Transverse colon (tissue), 4 donors: ENCODE results near the gene CPNE4. TPM values are rescaled to one million over a fixed set of nuclear protein-coding genes. Genes with fewer than 3 reads are reported as not detected.

Source experiments
- DNase-seq: peaks from one replicate; pipeline ENCODE4 v3.0.0-alpha.2; 2019
- H3K27ac ChIP-seq, 4 donors: fragments of 200-600 bp; sonication (generic); 2 replicates each; pipeline ENCODE4 v1.5.1; 2016 to 2018; ENCODE audit warnings: inconsistent platforms in 4 of 4
- H3K27me3 ChIP-seq: fragments of 200-600 bp; sonication (generic); 2 replicates; pipeline ENCODE4 v1.5.1; 2017; ENCODE audit warnings: inconsistent platforms
- H3K36me3 ChIP-seq, 4 donors: fragments of 200-600 bp; sonication (generic); 2 replicates each; pipeline ENCODE4 v1.5.1; 2017 to 2019; ENCODE audit warnings: inconsistent platforms in 4 of 4
- H3K4me1 ChIP-seq, 4 donors: fragments of 200-600 bp; sonication (generic); 2 replicates each; pipeline ENCODE4 v1.5.1; 2017 to 2020; ENCODE audit warnings: inconsistent platforms in 4 of 4
- H3K4me3 ChIP-seq, 4 donors: fragments of 200-600 bp; sonication (generic); 1 replicate in 1 of 4; 2 replicates in 3 of 4; pipeline versions ENCODE4 v1.5.1 to v1.6.1; 2017 to 2019; ENCODE audit warnings: inconsistent platforms in 4 of 4
- H3K9me3 ChIP-seq, 2 donors: fragments of 200-600 bp; sonication (generic); 2 replicates each; pipeline ENCODE4 v1.5.1; 2017 to 2019; ENCODE audit warnings: inconsistent platforms in 2 of 2
- CTCF ChIP-seq, 5 experiments: fragments of 200-600 bp in 3 of 5; fragments of 450-650 bp in 2 of 5; sonication (generic) in 3 of 5; IDR thresholded peaks; 1 replicate in 2 of 5; 2 replicates in 3 of 5; pipeline ENCODE4 v1.5.1; 2016 to 2017; ENCODE audit warnings: antibody characterized with exemption in 5 of 5, inconsistent platforms in 3 of 5, mild to moderate bottlenecking in 2 of 5, moderate library complexity in 1 of 5
- EP300 ChIP-seq: sonication (generic); formaldehyde crosslinking; IDR thresholded peaks from one replicate; pipeline ENCODE4 v1.6.1; 2017; ENCODE audit warnings: antibody characterized with exemption, low read depth
- POLR2A ChIP-seq: fragments of 450-650 bp; IDR thresholded peaks from one replicate; pipeline ENCODE4 v1.6.1; 2016; ENCODE audit warnings: antibody characterized with exemption, mild to moderate bottlenecking, moderate library complexity
- POLR2AphosphoS5 ChIP-seq, 3 donors: sonication (generic); formaldehyde crosslinking; IDR thresholded peaks; one replicate each; pipeline ENCODE4 v1.6.1; 2016; ENCODE audit warnings: antibody characterized with exemption in 3 of 3
- WGBS, 2 donors: methylation state at CpG; one replicate each; pipeline ENCODE4 v1.1.5; 2018; ENCODE audit warnings: low coverage in 1 of 2; 5-methylcytosine and 5-hydroxymethylcytosine counted together
- in situ Hi-C, 4 donors: fragments of 200-750 bp; cut with MboI; loops; one replicate each; pipeline versions ENCODE4 v1.15.0 to v1.15.1; 2017; ENCODE audit warnings: low sequenced_read_pairs in 3 of 4, low pct_ligation_motif_present in 1 of 4, low pct_unique_long_range_greater_than_20kb in 1 of 4
- intact Hi-C: fragments of 100-400 bp; cut with DNase I; formaldehyde crosslinking; loops from one replicate; pipeline ENCODE4 v1.15.1; 2023; ENCODE audit warnings: low total_unique reads
- total RNA-seq, 4 donors: library from RNA; depleted of rRNA; stranded (reverse); fragments of >200 nt; gene quantifications; one replicate each; pipeline ENCODE4 v1.1.0, GENCODE V29; 2016

Gene CPNE4
- total RNA-seq, 4 donors from 2014 or later: 0.16 to 1.5 TPM; not detected in 2

DNA sequence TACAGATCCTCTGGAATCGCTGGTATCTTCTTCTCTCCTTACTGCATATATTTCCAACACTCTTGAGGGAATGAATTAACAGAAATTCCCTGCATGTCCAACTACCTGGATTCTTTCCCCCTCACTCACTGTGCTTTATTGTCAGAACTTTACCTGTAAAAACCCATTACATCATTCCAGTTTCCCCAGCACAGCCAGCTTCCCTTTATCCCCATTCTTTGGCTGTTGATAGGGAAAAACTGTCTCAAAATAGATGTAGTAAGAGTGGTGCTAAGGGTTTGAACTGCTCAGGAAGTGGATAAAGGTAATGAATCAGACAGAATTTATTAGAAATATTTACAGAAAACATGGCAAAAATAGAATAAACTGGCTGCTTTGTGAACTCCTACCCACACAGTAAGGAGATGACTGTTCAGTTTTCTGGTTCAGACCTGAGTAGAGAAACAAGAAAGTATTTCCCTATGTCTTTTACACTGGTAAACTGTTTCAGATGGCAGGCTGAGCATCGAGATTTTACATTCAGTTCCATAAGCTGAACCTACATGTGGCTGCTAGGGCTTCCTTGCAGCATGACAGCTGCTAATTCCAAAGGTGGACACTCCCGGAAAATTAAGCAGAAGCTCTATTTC is 188.4 kb downstream of the CPNE4 start:
- intact Hi-C loops (no loop called here), in situ Hi-C loops (no loop called here)
- no peaks in the 10 kb centered on the region for H3K9me3 ChIP-seq
- H3K27me3 ChIP-seq: no peaks in the 10 kb centered on the region
- 15 to 80% methylated on average over 1 to 3 of the region's 3 CpGs for WGBS, 2 donors
- TF ChIP-seq CTCF (IDR thresholded peaks at IDR 0.05) (no peak), POLR2A (no peak), POLR2AphosphoS5 (IDR thresholded peaks at IDR 0.05) (no peak), EP300 (no peak)
- H3K36me3 ChIP-seq: no peaks in the 10 kb centered on the region
- no peak overlapping the region for H3K4me3 ChIP-seq
- H3K27ac ChIP-seq: no peak overlapping the region
- H3K4me1 ChIP-seq: no peaks in the 10 kb centered on the region
- DNase-seq: no peak

DNA sequence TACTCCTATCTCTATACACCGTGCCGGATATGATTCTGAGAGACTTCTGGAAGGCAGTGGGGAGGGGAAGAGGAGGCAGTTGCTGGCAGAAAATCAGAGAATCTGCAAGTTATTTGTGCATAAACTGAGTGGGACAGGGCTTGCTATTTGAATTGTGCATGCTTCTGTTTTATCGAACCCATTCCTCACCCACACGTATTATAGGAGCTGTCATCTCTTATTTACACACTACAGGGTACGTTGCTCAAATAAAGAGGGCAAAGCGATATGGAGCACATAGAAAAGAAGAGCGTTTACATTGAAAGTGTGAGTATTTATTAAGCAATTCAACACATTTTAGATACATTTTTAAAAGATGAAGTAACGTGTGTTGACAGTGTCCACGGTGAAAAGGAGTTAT is 191.6 kb downstream of the CPNE4 start:
- WGBS, 2 donors: 56 to 64% methylated on average over 9 of the region's 9 CpGs
- in situ Hi-C loops (no loop called here), intact Hi-C loops (no loop called here)
- Histone ChIP-seq H3K4me3 (no peak overlapping the region), H3K4me1 (no peaks in the 10 kb centered on the region), H3K36me3 (no peaks in the 10 kb centered on the region), H3K27me3 (no peaks in the 10 kb centered on the region), H3K27ac (no peak overlapping the region), H3K9me3 (no peaks in the 10 kb centered on the region)
- no peak for DNase-seq
- no peak for TF ChIP-seq CTCF (IDR thresholded peaks at IDR 0.05)
- TF ChIP-seq POLR2AphosphoS5 (IDR thresholded peaks at IDR 0.05): no peak
- TF ChIP-seq EP300: no peak
- no peak for TF ChIP-seq POLR2A

GRCh38 chr3:131840156-131840797 is 194.5 kb downstream of the CPNE4 start:
- no peak overlapping the region for H3K27ac ChIP-seq
- no peak overlapping the region for H3K4me3 ChIP-seq
- H3K36me3 ChIP-seq: no peaks in the 10 kb centered on the region
- H3K4me1 ChIP-seq: no peaks in the 10 kb centered on the region
- intact Hi-C loops (no loop called here), in situ Hi-C loops (no loop called here)
- DNase-seq: no peak
- no peaks in the 10 kb centered on the region for H3K27me3 ChIP-seq
- WGBS, 2 donors: 28% methylated on average over 1 of the region's 1 CpG; no CpG with 5 or more reads in 1 of the 2 donors
- TF ChIP-seq POLR2AphosphoS5 (IDR thresholded peaks at IDR 0.05) (no peak), POLR2A (no peak), CTCF (IDR thresholded peaks at IDR 0.05) (no peak), EP300 (no peak)
- H3K9me3 ChIP-seq: no peaks in the 10 kb centered on the region

GRCh38 chr3:131835906-131836305 is 198.9 kb downstream of the CPNE4 start:
- in situ Hi-C loops (no loop called here), intact Hi-C loops (no loop called here)
- no peak for DNase-seq
- Histone ChIP-seq H3K9me3 (no peaks in the 10 kb centered on the region), H3K4me3 (no peak overlapping the region), H3K27ac (no peak overlapping the region), H3K4me1 (no peaks in the 10 kb centered on the region), H3K36me3 (no peaks in the 10 kb centered on the region), H3K27me3 (no peaks in the 10 kb centered on the region)
- TF ChIP-seq CTCF (IDR thresholded peaks at IDR 0.05): no peak
- TF ChIP-seq POLR2AphosphoS5 (IDR thresholded peaks at IDR 0.05): no peak
- TF ChIP-seq POLR2A: no peak
- TF ChIP-seq EP300: no peak
- WGBS, 2 donors: 79 to 100% methylated on average over 1 of the region's 1 CpG
